Gastroesophageal sphincter (tissue), 4 donors: ENCODE results near the gene HMGN1. TPM values are rescaled to one million over a fixed set of nuclear protein-coding genes. Genes with fewer than 3 reads are reported as not detected.

Experiments used
- ATAC-seq: fragments of 150-250 bp; one replicate; pipeline ENCODE4 v1.9.1; 2016; ENCODE audit warnings: mild to moderate bottlenecking, moderate library complexity
- H3K27ac ChIP-seq, 4 donors: fragments of 200-600 bp; sonication (generic) in 3 of 4; 1 replicate in 3 of 4; 2 replicates in 1 of 4; pipeline ENCODE4 v1.5.1; 2016 to 2019
- H3K27me3 ChIP-seq: fragments of 200-600 bp; sonication (generic); one replicate; pipeline ENCODE4 v1.5.1; 2019
- H3K36me3 ChIP-seq, 2 donors: fragments of 200-600 bp; sonication (generic); one replicate each; pipeline ENCODE4 v1.5.1; 2019; ENCODE audit warnings: control low read depth in 1 of 2
- H3K4me1 ChIP-seq, 3 donors: fragments of 200-600 bp; sonication (generic); 1 replicate in 2 of 3; 2 replicates in 1 of 3; pipeline ENCODE4 v1.5.1; 2016 to 2019; ENCODE audit warnings: control low read depth in 2 of 3
- H3K4me3 ChIP-seq, 2 donors: fragments of 200-600 bp; sonication (generic); one replicate each; pipeline ENCODE4 v1.5.1; 2019; ENCODE audit warnings: mild to moderate bottlenecking in 1 of 2, moderate library complexity in 1 of 2
- H3K9me3 ChIP-seq, 3 donors: fragments of 200-600 bp; sonication (generic); one replicate each; pipeline ENCODE4 v1.5.1; 2017 to 2019; ENCODE audit warnings: control low read depth in 2 of 3
- EP300 ChIP-seq: sonication (generic); formaldehyde crosslinking; IDR thresholded peaks from one replicate; pipeline ENCODE4 v1.6.1; 2017; ENCODE audit warnings: antibody characterized with exemption, mild to moderate bottlenecking
- POLR2A ChIP-seq, 2 donors: fragments of 450-650 bp; IDR thresholded peaks; one replicate each; pipeline ENCODE4 v1.6.1; 2017; ENCODE audit warnings: antibody characterized with exemption in 2 of 2, mild to moderate bottlenecking in 2 of 2, moderate library complexity in 1 of 2
- POLR2AphosphoS5 ChIP-seq: sonication (generic); formaldehyde crosslinking; IDR thresholded peaks from one replicate; pipeline ENCODE4 v1.6.1; 2017; ENCODE audit warnings: antibody characterized with exemption
- WGBS, 2 donors: methylation state at CpG; one replicate each; pipeline ENCODE4 v1.1.5; 2018; ENCODE audit warnings: low coverage in 1 of 2; 5-methylcytosine and 5-hydroxymethylcytosine counted together
- total RNA-seq, 4 donors: library from RNA; depleted of rRNA; stranded (reverse); fragments of >200 nt; gene quantifications; one replicate each; pipeline ENCODE4 v1.1.0, GENCODE V29; 2016
- TF ChIP-seq, protein P1 (sequence below), 4 experiments: fragments of 200-600 bp in 2 of 4; fragments of 450-650 bp in 2 of 4; sonication (generic) in 1 of 4; IDR thresholded peaks; one replicate each; pipeline ENCODE4 v1.5.1; 2017 to 2019; ENCODE audit warnings: antibody characterized with exemption in 4 of 4, mild to moderate bottlenecking in 2 of 4, moderate library complexity in 2 of 4

Gene HMGN1
- total RNA-seq, 4 donors from 2014 or later: 69.0 to 117 (median 80.8) TPM

DNA sequence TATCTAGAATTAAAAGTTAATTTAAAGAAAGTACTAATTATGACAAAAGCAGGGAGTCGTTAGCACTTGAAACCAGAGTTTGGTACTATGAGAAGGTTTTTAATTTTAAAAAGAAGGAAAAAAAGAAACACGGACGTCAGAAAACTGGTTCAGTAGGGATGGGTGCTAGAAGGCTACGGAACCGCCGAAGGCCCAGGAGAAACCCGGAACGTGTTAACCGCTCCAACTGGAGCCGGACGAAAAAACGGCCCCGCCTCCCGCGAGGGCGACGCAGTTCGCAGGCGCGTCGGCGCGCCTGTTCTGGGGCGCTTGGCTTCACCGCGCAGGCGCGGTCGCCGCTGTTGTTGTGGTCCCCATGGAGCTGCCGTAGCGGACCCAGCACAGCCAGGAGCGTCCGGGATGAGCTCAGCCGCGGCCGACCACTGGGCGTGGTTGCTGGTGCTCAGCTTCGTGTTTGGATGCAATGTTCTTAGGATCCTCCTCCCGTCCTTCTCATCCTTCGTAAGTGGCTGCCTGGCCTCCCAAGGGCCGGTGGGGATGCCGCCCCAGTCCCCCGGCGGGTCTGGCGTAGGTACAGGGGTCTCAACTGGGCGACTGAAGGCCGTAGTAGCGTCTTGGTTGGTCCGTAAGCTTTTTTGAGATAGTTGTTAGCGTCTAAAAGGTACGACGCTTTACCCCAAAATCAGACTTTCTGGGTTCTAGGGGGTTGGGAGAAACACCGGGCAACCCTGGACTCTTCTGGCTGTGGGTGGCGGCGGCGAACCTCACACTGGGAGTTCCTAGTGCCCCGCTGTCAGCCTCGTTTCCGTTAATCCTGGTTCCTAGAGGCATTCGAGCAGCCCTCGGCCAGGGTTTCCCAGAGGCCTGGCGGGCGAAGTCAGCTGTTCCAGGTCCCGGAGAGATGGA, 31.4 kb upstream of the HMGN1 start:
- Histone ChIP-seq H3K27ac (peak overlapping the region; percentile 89 to 97 (median 90)), H3K4me1 (peaks cover 0 to 33% (median 11%) of the 10 kb centered on the region in 3 donors), H3K4me3 (peak overlapping the region; percentile 83 to 86), H3K36me3 (no peaks in the 10 kb centered on the region), H3K9me3 (no peaks in the 10 kb centered on the region), H3K27me3 (no peaks in the 10 kb centered on the region)
- peak; percentile 96 for TF ChIP-seq POLR2AphosphoS5
- TF ChIP-seq, protein P1, sequence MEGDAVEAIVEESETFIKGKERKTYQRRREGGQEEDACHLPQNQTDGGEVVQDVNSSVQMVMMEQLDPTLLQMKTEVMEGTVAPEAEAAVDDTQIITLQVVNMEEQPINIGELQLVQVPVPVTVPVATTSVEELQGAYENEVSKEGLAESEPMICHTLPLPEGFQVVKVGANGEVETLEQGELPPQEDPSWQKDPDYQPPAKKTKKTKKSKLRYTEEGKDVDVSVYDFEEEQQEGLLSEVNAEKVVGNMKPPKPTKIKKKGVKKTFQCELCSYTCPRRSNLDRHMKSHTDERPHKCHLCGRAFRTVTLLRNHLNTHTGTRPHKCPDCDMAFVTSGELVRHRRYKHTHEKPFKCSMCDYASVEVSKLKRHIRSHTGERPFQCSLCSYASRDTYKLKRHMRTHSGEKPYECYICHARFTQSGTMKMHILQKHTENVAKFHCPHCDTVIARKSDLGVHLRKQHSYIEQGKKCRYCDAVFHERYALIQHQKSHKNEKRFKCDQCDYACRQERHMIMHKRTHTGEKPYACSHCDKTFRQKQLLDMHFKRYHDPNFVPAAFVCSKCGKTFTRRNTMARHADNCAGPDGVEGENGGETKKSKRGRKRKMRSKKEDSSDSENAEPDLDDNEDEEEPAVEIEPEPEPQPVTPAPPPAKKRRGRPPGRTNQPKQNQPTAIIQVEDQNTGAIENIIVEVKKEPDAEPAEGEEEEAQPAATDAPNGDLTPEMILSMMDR (IDR thresholded peaks at IDR 0.05): no peak
- no peak for TF ChIP-seq EP300
- peak; percentile 74 to 85 for TF ChIP-seq POLR2A (IDR thresholded peaks at IDR 0.05)
- WGBS, 2 donors: 0% methylated on average over 14 to 18 of the region's 65 CpGs
- peak; percentile 100 for ATAC-seq

DNA sequence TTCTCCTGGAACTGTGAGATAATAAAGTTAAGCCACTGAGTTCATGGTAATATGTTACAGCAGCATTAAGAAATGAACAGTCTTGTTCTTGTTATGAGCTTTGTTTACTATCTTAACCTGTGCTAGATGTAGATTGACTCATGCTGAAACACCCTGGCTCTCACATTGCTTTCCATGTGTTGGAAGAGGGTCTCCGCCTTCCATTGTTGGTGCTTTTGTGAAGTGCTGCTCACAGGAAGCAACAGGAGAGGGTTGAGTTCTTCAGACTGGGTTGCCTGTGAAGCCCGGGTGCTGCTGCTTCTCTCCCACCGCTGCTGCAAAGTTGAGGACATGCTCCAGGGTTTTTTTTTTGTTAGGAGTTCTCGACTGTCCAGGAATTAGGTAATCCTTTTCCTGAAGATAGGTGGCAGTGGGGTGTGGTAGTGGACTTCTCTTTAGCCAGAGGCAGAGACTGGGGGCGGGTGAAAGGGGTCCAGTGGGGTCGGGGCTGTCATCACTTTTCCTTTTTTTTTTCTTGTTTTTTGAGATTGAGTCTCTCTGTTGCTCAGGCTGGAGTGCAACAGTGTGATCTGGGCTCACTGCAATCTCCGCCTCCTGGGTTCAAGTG, 28.7 kb upstream of the HMGN1 start:
- WGBS, 2 donors: 60 to 69% methylated on average over 1 to 6 of the region's 7 CpGs
- ATAC-seq: no peak

GRCh38 chr21:39375446-39375845, 26.6 kb upstream of the HMGN1 start:
- Histone ChIP-seq H3K27ac (no peak overlapping the region), H3K4me1 (peaks cover 0 to 6% (median 3%) of the 10 kb centered on the region in 3 donors), H3K9me3 (no peaks in the 10 kb centered on the region), H3K36me3 (no peaks in the 10 kb centered on the region), H3K4me3 (no peak overlapping the region), H3K27me3 (no peaks in the 10 kb centered on the region)
- TF ChIP-seq POLR2AphosphoS5 (no peak), POLR2A (IDR thresholded peaks at IDR 0.05) (no peak), EP300 (no peak)
- TF ChIP-seq, protein P1 (IDR thresholded peaks at IDR 0.05): no peak
- 88% methylated on average over 1 of the region's 2 CpGs; no CpG with 5 or more reads in 1 of the 2 donors for WGBS, 2 donors
- ATAC-seq: no peak

More for the DNA sequence above, 28.7 kb upstream of the HMGN1 start:
- H3K9me3 ChIP-seq: no peaks in the 10 kb centered on the region
- TF ChIP-seq, protein P1 (IDR thresholded peaks at IDR 0.05): no peak
- no peak for TF ChIP-seq POLR2A (IDR thresholded peaks at IDR 0.05)
- no peak for TF ChIP-seq POLR2AphosphoS5
- no peak for TF ChIP-seq EP300
- peaks cover 0 to 24% (median 11%) of the 10 kb centered on the region in 3 donors for H3K4me1 ChIP-seq
- H3K27me3 ChIP-seq: no peaks in the 10 kb centered on the region
- H3K36me3 ChIP-seq: no peaks in the 10 kb centered on the region
- H3K27ac ChIP-seq: no peak overlapping the region
- H3K4me3 ChIP-seq: no peak overlapping the region

DNA sequence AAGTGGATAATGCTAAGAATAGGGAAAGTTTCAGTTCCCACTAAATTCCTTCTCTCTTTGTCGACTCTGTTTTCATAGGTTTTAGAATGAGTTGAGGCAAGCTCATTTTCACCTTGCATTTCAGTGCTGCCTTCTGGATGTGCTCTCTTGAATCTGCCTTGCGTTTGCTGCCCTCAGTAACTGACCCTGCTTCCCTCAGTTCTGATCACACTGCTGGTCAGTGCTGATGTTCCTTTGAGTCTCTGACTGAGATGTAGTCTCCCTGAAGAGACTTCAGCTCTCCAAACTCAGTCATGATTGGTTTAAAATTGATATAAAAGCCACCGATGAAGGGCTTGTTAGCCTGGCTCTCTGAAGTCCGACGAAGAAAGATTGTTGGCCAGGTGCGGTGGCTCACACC, 25.2 kb upstream of the HMGN1 start:
- no peak overlapping the region for H3K4me3 ChIP-seq
- no peaks in the 10 kb centered on the region for H3K36me3 ChIP-seq
- H3K27ac ChIP-seq: no peak overlapping the region
- H3K9me3 ChIP-seq: no peaks in the 10 kb centered on the region
- H3K27me3 ChIP-seq: no peaks in the 10 kb centered on the region
- ATAC-seq: no peak
- TF ChIP-seq POLR2AphosphoS5: no peak
- no peak for TF ChIP-seq EP300
- TF ChIP-seq POLR2A (IDR thresholded peaks at IDR 0.05): no peak
- TF ChIP-seq, protein P1 (IDR thresholded peaks at IDR 0.05): no peak
- WGBS, 2 donors: 57 to 67% methylated on average over 3 to 4 of the region's 6 CpGs
- no peaks in the 10 kb centered on the region for H3K4me1 ChIP-seq
